GM23248 (cell line): ENCODE data around the gene CASP1. TPM values are rescaled to one million over a fixed set of nuclear protein-coding genes. Genes with fewer than 3 reads are reported as not detected.
"Not testable (repeated sequence)": the region's sequence is repeated elsewhere in the genome, so short reads cannot be mapped to it uniquely, and the experiment has no call there.

Source experiments
- DNase-seq: peaks from one replicate; pipeline ENCODE4 v3.0.0-alpha.2; 2015
- H2AFZ ChIP-seq: fragments of 200-600 bp; sonication (generic); 2 replicates; pipeline ENCODE4 v1.6.1; 2016; ENCODE audit warnings: antibody characterized with exemption
- H3F3A ChIP-seq: fragments of 200-600 bp; sonication (generic); 2 replicates; pipeline ENCODE4 v1.6.1; 2016; ENCODE audit warnings: mild to moderate bottlenecking, antibody characterized with exemption, mixed run types; ENCODE audit not compliant: insufficient read depth
- H3K27ac ChIP-seq: fragments of 200-600 bp; sonication (generic); 2 replicates; pipeline ENCODE4 v1.5.1; 2016; ENCODE audit warnings: mild to moderate bottlenecking
- H3K27me3 ChIP-seq: fragments of 200-600 bp; sonication (generic); replicated peaks from 2 replicates; pipeline ENCODE4 v1.6.1; 2016; ENCODE audit warnings: mild to moderate bottlenecking; ENCODE audit not compliant: insufficient read depth
- H3K36me3 ChIP-seq: fragments of 200-600 bp; sonication (generic); 2 replicates; pipeline ENCODE4 v1.6.1; 2016; ENCODE audit warnings: low read depth, mild to moderate bottlenecking
- H3K4me1 ChIP-seq: fragments of 200-600 bp; sonication (generic); 2 replicates; pipeline ENCODE4 v1.6.1; 2016; ENCODE audit warnings: mild to moderate bottlenecking; ENCODE audit not compliant: insufficient read depth
- H3K4me2 ChIP-seq: fragments of 200-600 bp; sonication (generic); one replicate; pipeline ENCODE4 v1.6.1; 2016; ENCODE audit warnings: mild to moderate bottlenecking; ENCODE audit not compliant: unreplicated experiment
- H3K4me3 ChIP-seq: fragments of 200-600 bp; sonication (generic); 2 replicates; pipeline ENCODE4 v1.5.1; 2016; ENCODE audit warnings: mild to moderate bottlenecking
- H3K79me2 ChIP-seq: fragments of 200-600 bp; sonication (generic); 2 replicates; pipeline ENCODE4 v1.6.1; 2016; ENCODE audit warnings: mild to moderate bottlenecking; ENCODE audit not compliant: insufficient read depth
- H3K9ac ChIP-seq: fragments of 200-600 bp; sonication (generic); 2 replicates; pipeline ENCODE4 v1.6.1; 2016; ENCODE audit warnings: mild to moderate bottlenecking
- H3K9me2 ChIP-seq: fragments of 200-600 bp; sonication (generic); 2 replicates; pipeline ENCODE4 v1.6.1; 2016; ENCODE audit warnings: mixed run types, mild to moderate bottlenecking, moderate library complexity; ENCODE audit not compliant: insufficient read depth
- H3K9me3 ChIP-seq: fragments of 200-600 bp; sonication (generic); one replicate; pipeline ENCODE4 v1.6.1; 2017; ENCODE audit warnings: low read depth
- H4K20me1 ChIP-seq: fragments of 200-600 bp; sonication (generic); 2 replicates; pipeline ENCODE4 v1.6.0; 2016; ENCODE audit not compliant: insufficient read depth
- EZH2 ChIP-seq: fragments of 200-600 bp; sonication (generic); IDR thresholded peaks from 2 replicates; pipeline ENCODE4 v1.6.1; 2018; ENCODE audit warnings: antibody characterized with exemption, mild to moderate bottlenecking; ENCODE audit not compliant: insufficient read depth, poor library complexity, severe bottlenecking
- EZH2phosphoT487 ChIP-seq: fragments of 200-600 bp; sonication (generic); IDR thresholded peaks from 2 replicates; pipeline ENCODE4 v1.6.1; 2018; ENCODE audit warnings: antibody characterized with exemption, moderate library complexity, mild to moderate bottlenecking, low read depth; ENCODE audit not compliant: insufficient read depth
- WGBS, 2 experiments: methylation state at CpG; one replicate each; pipeline ENCODE4 v1.1.6; 2015 to 2017; ENCODE audit warnings: low lambda C conversion rate in 2 of 2, low coverage in 1 of 2; ENCODE audit errors: missing lambda C conversion rate in 2 of 2; 5-methylcytosine and 5-hydroxymethylcytosine counted together
- in situ Hi-C: fragments of 300-500 bp; cut with MboI; formaldehyde crosslinking; loops from 2 replicates; pipeline ENCODE4 v1.15.0; 2020
- polyA plus RNA-seq: library from polyadenylated mRNA; unstranded; fragments of >200 nt; fragmentation: Nextera tagmentation; extraction: Ambion mirVana; gene quantifications from 2 replicates; pipeline ENCODE4 v1.2.1, GENCODE V29; 2016
- total RNA-seq: library from RNA; depleted of rRNA; stranded (reverse); fragments of >200 nt; shearing (Covaris generic); gene quantifications from 2 replicates; pipeline ENCODE4 v1.2.3, GENCODE V29; 2014

The CASP1 gene
- total and polyA plus RNA-seq, 2 experiments from 2014 or later: 2.7 to 9.9 TPM

DNA sequence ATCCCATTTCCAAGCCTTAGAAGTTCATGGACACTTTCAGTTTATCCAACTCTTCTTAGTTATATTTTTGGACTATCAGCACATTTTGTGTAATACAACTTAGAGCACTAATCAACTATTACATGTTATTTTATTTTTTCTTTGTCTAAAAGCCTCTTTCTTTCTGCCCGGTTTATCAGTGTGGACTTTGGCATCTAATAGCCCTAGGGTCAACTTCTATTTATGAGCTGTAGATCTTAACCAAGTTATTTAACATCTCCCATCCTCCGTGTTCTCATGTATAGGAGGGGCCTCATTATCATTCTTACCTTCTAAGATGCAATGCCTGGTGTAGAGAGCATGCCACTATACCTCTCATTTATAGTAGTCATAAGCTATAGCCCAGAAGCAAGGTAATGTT, 5.8 kb upstream of the CASP1 start:
- Histone ChIP-seq H3K9ac (no peak overlapping the region), H3K79me2 (no peaks in the 10 kb centered on the region), H4K20me1 (no peaks in the 10 kb centered on the region), H3K36me3 (no peaks in the 10 kb centered on the region), H3F3A (no peaks in the 10 kb centered on the region), H3K27me3 (no peaks in the 10 kb centered on the region), H3K4me3 (no peak overlapping the region), H3K4me1 (peaks cover 5% of the 10 kb centered on the region), H3K27ac (no peak overlapping the region), H3K4me2 (no peak overlapping the region), H3K9me3 (no peaks in the 10 kb centered on the region), H2AFZ (no peak overlapping the region), H3K9me2 (no peaks in the 10 kb centered on the region)
- in situ Hi-C loops: no loop called here
- DNase-seq: no peak
- 60 to 63% methylated on average over 2 of the region's 2 CpGs for WGBS, 2 experiments
- TF ChIP-seq EZH2: no peak

DNA sequence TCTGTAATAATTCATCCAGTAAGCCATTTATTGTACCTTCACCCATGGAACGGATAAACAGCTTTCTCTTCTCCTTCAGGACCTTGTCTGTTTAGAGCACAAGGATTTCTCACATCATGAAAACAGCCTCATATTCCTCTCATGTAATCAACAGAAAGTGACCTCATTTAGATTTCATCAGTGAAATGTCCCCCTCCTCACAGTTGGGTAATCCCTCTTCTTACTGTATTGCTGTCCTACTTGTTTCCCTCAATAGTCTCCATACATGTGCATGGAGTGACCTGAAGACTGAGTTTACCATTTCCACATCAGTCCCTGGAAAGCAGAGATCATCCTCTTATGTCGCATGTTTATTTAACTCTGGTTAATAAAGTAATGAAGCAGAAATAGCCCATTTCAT, 556 bp downstream of the CASP1 start:
- in situ Hi-C loops, H3K79me2 ChIP-seq, H4K20me1 ChIP-seq, H3K36me3 ChIP-seq, H3K9me3 ChIP-seq, H3F3A ChIP-seq, H3K27me3 ChIP-seq, H3K9me2 ChIP-seq: not testable (repeated sequence)
- peak overlapping the region; percentile 50 for H3K9ac ChIP-seq
- peak overlapping the region; percentile 63 for H3K27ac ChIP-seq
- peak overlapping the region; percentile 79 for H2AFZ ChIP-seq
- H3K4me1 ChIP-seq: peaks cover 17% of the 10 kb centered on the region
- H3K4me3 ChIP-seq: peak overlapping the region; percentile 68
- H3K4me2 ChIP-seq: peak overlapping the region; percentile 93
- DNase-seq: peak; percentile 6
- WGBS, 2 experiments: 9 to 23% methylated on average over 2 of the region's 2 CpGs

DNA sequence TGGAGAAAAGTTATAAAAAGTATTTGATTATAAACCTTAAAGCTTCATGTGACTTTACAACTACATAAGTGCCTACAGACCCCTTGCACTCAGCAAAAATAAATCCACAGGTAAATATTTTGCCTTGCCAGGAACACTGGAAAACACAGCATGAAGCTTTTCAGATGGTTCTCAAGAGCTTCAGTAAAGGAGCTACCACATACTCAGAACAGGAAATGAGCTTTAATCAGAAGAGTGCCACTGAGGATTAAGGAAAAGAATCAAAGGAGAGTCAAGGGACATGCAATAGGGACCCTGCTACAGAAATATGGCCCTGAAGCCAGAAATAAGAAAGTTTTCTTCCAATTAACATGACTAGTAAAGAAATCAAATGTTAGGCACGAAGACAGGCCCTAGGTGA, 1.2 kb downstream of the CASP1 start:
- no peak overlapping the region for H3K27ac ChIP-seq
- H3K9me2 ChIP-seq: no peaks in the 10 kb centered on the region; the same call in 1 of the 2 replicates
- H3K4me3 ChIP-seq: 0 out of 2 replicates have a peak overlapping the region, but pooled peaks have one; percentile 68
- H3K36me3 ChIP-seq: no peaks in the 10 kb centered on the region
- peak overlapping the region; percentile 93 for H3K4me2 ChIP-seq
- no peaks in the 10 kb centered on the region for H3K9me3 ChIP-seq
- in situ Hi-C loops: no loop called here
- no peak overlapping the region for H3K9ac ChIP-seq
- no peak for DNase-seq
- peaks cover 8% of the 10 kb centered on the region; the same call in 1 of the 2 replicates for H3F3A ChIP-seq
- H3K79me2 ChIP-seq: no peaks in the 10 kb centered on the region
- no peak for TF ChIP-seq EZH2
- TF ChIP-seq EZH2phosphoT487: no peak
- 63 to 65% methylated on average over 1 of the region's 1 CpG for WGBS, 2 experiments
- H3K4me1 ChIP-seq: peaks cover 17% of the 10 kb centered on the region
- H4K20me1 ChIP-seq: no peaks in the 10 kb centered on the region
- H2AFZ ChIP-seq: peak overlapping the region; percentile 79
- no peaks in the 10 kb centered on the region for H3K27me3 ChIP-seq

DNA sequence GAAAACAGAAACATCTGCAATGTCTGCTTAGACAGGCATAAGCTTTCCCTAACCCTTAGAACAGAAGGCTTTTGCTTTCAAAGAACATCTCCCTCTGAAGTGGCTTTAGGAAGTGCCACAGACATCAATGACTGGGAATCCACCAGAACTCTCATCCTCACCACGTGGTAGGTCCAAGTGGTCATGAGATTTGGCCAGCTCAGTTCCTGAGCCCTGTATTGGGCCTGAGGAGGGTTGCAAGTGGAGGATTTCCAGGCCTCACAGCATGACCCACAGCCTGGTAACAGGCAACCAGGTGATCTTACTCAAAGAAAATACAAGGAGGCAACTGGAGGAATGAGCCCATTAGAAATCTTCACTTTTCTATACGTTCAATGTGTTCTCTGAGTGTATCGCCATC, 1.6 kb downstream of the CASP1 start:
- Histone ChIP-seq H3K79me2 (no peaks in the 10 kb centered on the region), H3K36me3 (no peaks in the 10 kb centered on the region), H3K4me2 (no peak overlapping the region), H3K27ac (no peak overlapping the region), H3K9ac (no peak overlapping the region), H3K9me3 (no peaks in the 10 kb centered on the region), H3F3A (peaks cover 8% of the 10 kb centered on the region; the same call in 1 of the 2 replicates), H3K4me1 (peaks cover 17% of the 10 kb centered on the region), H4K20me1 (no peaks in the 10 kb centered on the region), H3K4me3 (no peak overlapping the region), H3K27me3 (no peaks in the 10 kb centered on the region), H2AFZ (no peak overlapping the region), H3K9me2 (no peaks in the 10 kb centered on the region; the same call in 1 of the 2 replicates)
- DNase-seq: no peak
- in situ Hi-C loops: no loop called here
- WGBS, 2 experiments: 70 to 72% methylated on average over 3 of the region's 3 CpGs
- no peak for TF ChIP-seq EZH2phosphoT487
- no peak for TF ChIP-seq EZH2

DNA sequence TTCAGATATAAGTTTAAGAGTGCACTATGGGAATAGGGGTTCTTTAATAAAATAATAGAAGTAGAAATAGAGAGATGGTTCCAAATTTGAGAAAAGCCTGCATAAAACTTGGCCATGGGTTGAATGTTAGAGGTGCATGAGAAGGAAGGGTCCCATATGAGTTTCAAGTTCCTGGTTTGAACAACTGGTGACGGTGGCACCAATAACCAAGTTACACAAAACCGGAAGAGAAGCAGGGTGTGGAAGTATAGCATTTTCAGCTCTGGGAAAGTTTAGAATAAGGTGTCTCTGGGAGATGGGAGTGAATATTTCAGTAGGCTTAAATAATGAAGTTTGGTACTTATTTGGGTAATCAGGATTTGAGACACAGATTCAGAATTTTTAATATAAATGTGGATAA, 2.4 kb downstream of the CASP1 start:
- in situ Hi-C loops: no loop called here
- Histone ChIP-seq H3K27ac (no peak overlapping the region), H3K4me2 (no peak overlapping the region), H3K27me3 (no peaks in the 10 kb centered on the region), H2AFZ (no peak overlapping the region), H3K4me1 (peaks cover 17% of the 10 kb centered on the region), H3K9me2 (no peaks in the 10 kb centered on the region; the same call in 1 of the 2 replicates), H3F3A (peaks cover 8% of the 10 kb centered on the region; the same call in 1 of the 2 replicates), H3K36me3 (no peaks in the 10 kb centered on the region), H3K4me3 (no peak overlapping the region), H3K9ac (no peak overlapping the region), H3K9me3 (no peaks in the 10 kb centered on the region), H4K20me1 (no peaks in the 10 kb centered on the region), H3K79me2 (no peaks in the 10 kb centered on the region)
- TF ChIP-seq EZH2phosphoT487 (no peak), EZH2 (no peak)
- no peak for DNase-seq
- WGBS, 2 experiments: 77 to 85% methylated on average over 2 of the region's 2 CpGs
